Uterus (tissue), 2 donors: ENCODE data around the gene PDE6B.

Experiments
- POLR2A ChIP-seq, 2 donors: fragments of 450-650 bp; IDR thresholded peaks; one replicate each; pipeline ENCODE4 v1.6.1; 2016; ENCODE audit warnings: antibody characterized with exemption in 2 of 2, mild to moderate bottlenecking in 1 of 2, moderate library complexity in 1 of 2
- TF ChIP-seq, protein P1 (sequence below), 4 experiments: fragments of 200-600 bp in 2 of 4; fragments of 450-650 bp in 2 of 4; sonication (generic) in 2 of 4; IDR thresholded peaks; one replicate each; pipeline ENCODE4 v1.5.1; 2016 to 2019; ENCODE audit warnings: antibody characterized with exemption in 4 of 4, mild to moderate bottlenecking in 2 of 4, moderate library complexity in 1 of 4

DNA sequence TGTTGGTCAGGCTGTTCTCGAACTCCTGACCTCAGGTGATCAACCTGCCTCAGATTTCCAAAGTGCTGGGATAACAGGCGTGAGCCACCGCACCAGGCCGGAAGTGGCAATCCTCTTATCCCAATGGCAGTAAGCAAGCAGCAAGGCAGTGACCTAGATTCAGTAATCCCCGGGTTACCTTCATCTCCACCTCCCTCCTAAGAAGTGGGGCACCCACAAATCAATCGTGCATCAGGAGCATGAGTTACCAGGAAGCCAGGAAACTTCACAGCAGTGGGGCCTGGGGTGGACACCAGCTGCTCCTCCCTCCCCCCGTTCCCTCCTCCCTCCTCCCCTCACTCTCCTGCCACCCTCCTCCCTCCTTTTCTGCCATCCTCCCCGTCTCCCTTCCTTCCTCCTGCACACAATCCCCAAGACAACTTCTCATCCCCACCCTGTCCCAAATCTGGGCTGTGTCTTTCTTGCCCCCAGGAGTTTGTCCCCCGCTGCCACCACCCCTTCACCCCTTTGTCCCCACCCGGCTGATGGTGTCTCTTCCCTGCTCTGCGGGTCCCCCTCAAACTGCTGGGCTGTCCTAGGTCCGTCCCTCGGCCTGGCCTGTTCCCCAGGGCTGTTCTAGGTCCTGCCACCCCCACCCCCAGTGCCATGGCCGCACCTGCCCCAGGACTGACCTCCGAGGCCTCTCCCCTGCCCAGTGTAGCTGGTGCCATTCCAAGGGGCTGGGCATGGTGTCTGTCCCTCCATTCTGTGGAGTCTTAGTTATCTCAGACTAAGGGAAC is 2.2 kb downstream of the PDE6B start:
- TF ChIP-seq, protein P1, sequence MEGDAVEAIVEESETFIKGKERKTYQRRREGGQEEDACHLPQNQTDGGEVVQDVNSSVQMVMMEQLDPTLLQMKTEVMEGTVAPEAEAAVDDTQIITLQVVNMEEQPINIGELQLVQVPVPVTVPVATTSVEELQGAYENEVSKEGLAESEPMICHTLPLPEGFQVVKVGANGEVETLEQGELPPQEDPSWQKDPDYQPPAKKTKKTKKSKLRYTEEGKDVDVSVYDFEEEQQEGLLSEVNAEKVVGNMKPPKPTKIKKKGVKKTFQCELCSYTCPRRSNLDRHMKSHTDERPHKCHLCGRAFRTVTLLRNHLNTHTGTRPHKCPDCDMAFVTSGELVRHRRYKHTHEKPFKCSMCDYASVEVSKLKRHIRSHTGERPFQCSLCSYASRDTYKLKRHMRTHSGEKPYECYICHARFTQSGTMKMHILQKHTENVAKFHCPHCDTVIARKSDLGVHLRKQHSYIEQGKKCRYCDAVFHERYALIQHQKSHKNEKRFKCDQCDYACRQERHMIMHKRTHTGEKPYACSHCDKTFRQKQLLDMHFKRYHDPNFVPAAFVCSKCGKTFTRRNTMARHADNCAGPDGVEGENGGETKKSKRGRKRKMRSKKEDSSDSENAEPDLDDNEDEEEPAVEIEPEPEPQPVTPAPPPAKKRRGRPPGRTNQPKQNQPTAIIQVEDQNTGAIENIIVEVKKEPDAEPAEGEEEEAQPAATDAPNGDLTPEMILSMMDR (IDR thresholded peaks at IDR 0.05) = no peak
- TF ChIP-seq POLR2A (IDR thresholded peaks at IDR 0.05) = no peak
